ENCODE data around the gene C14orf119.

Gene C14orf119

GRCh38 chr14:23055621-23056144 is 39.6 kb upstream of the C14orf119 start:
- peaks cover 3% of the 10 kb centered on the region for H3K27me3 ChIP-seq (ENCODE audit: control insufficient read depth, insufficient read depth, low read length)
- H3K9me3 ChIP-seq (ENCODE audit: control insufficient read depth, insufficient read depth, low read length), result no peaks in the 10 kb centered on the region
- H3K36me3 ChIP-seq (ENCODE audit: control insufficient read depth, insufficient read depth, low read length), result peaks cover 21% of the 10 kb centered on the region
- H3K4me3 ChIP-seq (ENCODE audit: low read depth, low read length), result peak overlapping the region; percentile 81
- no peak overlapping the region for H3K9ac ChIP-seq (ENCODE audit: low read depth, low read length)
- H3K4me1 ChIP-seq (ENCODE audit: control insufficient read depth, insufficient read depth, low read length), result peaks cover 7% of the 10 kb centered on the region

- peaks cover 7% of the 10 kb centered on the region for H3K4me1 ChIP-seq (ENCODE audit: control insufficient read depth, insufficient read depth, low read length)
- peak overlapping the region; percentile 81 for H3K4me3 ChIP-seq (ENCODE audit: low read depth, low read length)
- peaks cover 26% of the 10 kb centered on the region for H3K36me3 ChIP-seq (ENCODE audit: control insufficient read depth, insufficient read depth, low read length)
These were observed 39.0 kb upstream of the C14orf119 start for GRCh38 chr14:23056145-23056955.

GRCh38 chr14:23056956-23057756 is 38.1 kb upstream of the C14orf119 start, which contains the start of gene CDH24:
Gene CDH24 (minus strand): TSS chr14:23057520. CDS start chr14:23055733, 1,787 bp downstream.
- peak within 1 kb of the TSS; percentile 83 for H3K9ac ChIP-seq (ENCODE audit: low read depth, low read length)
- no peaks in the 10 kb centered on the region for H3K9me3 ChIP-seq (ENCODE audit: control insufficient read depth, insufficient read depth, low read length)
- peaks cover 29% of the 10 kb centered on the region for H3K36me3 ChIP-seq (ENCODE audit: control insufficient read depth, insufficient read depth, low read length)
- peak within 1 kb of the TSS; percentile 81 for H3K4me3 ChIP-seq (ENCODE audit: low read depth, low read length)
- peaks cover 7% of the 10 kb centered on the region for H3K4me1 ChIP-seq (ENCODE audit: control insufficient read depth, insufficient read depth, low read length)
- peaks cover 3% of the 10 kb centered on the region for H3K27me3 ChIP-seq (ENCODE audit: control insufficient read depth, insufficient read depth, low read length)

More at GRCh38 chr14:23056145-23056955, 39.0 kb upstream of the C14orf119 start:
- H3K9ac ChIP-seq (ENCODE audit: low read depth, low read length), result no peak overlapping the region
- peaks cover 3% of the 10 kb centered on the region for H3K27me3 ChIP-seq (ENCODE audit: control insufficient read depth, insufficient read depth, low read length)
- no peaks in the 10 kb centered on the region for H3K9me3 ChIP-seq (ENCODE audit: control insufficient read depth, insufficient read depth, low read length)

- Histone ChIP-seq H3K9me3 (ENCODE audit: control insufficient read depth, insufficient read depth, low read length) (no peaks in the 10 kb centered on the region), H3K27me3 (ENCODE audit: control insufficient read depth, insufficient read depth, low read length) (peaks cover 3% of the 10 kb centered on the region), H3K4me3 (ENCODE audit: low read depth, low read length) (peak overlapping the region; percentile 81), H3K9ac (ENCODE audit: low read depth, low read length) (peak overlapping the region; percentile 16), H3K36me3 (ENCODE audit: control insufficient read depth, insufficient read depth, low read length) (peaks cover 38% of the 10 kb centered on the region), H3K4me1 (ENCODE audit: control insufficient read depth, insufficient read depth, low read length) (peaks cover 7% of the 10 kb centered on the region)
These were observed 37.3 kb upstream of the C14orf119 start for GRCh38 chr14:23057757-23058653.

DNA sequence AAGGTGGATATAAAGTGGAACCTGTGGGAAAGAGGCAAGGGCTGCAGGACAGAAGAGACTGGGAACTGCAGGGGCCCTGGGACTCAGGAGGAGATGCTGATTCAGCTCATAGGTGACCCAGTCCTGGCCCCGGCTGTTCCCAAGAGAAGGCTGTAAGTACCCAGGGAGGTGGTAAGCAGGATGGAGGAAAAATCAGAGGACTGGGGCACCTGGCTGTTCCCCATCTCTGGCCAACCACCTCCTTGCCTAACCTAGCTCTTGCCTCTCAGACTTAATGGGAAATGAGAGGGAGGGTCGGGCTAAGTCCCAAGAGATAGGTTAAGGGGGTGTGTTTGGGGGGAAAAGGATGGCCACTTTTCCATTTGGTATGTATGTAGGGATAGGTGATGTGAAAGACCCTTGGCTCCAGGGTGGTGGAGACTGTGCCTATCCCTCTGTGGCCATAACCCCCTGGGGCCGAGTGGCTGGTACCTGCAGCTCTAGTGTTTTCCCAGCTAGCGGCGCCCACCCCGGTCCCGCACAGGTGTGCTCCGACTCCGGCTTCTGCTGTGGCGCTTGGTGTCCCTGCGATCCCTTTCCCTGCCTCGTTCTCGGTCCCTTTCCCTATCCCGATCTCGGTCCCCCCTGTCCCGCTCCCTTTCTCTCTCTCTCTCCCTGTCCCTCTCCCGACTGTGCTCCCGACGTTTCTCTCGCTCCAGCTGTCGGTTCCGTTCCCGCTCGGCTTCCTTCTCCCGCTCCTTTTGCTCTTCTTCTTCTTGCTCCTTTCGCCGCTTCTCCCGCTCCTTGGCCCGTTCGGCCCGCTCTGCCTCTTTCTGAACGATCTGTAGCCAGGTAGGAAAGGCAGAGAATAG is 36.4 kb upstream of the C14orf119 start:
- H3K9ac ChIP-seq (ENCODE audit: low read depth, low read length), result no peak overlapping the region
- peaks cover 7% of the 10 kb centered on the region for H3K4me1 ChIP-seq (ENCODE audit: control insufficient read depth, insufficient read depth, low read length)
- H3K9me3 ChIP-seq (ENCODE audit: control insufficient read depth, insufficient read depth, low read length), result no peaks in the 10 kb centered on the region
- no peak overlapping the region for H3K4me3 ChIP-seq (ENCODE audit: low read depth, low read length)
- peaks cover 3% of the 10 kb centered on the region for H3K27me3 ChIP-seq (ENCODE audit: control insufficient read depth, insufficient read depth, low read length)
- peaks cover 46% of the 10 kb centered on the region for H3K36me3 ChIP-seq (ENCODE audit: control insufficient read depth, insufficient read depth, low read length)

DNA sequence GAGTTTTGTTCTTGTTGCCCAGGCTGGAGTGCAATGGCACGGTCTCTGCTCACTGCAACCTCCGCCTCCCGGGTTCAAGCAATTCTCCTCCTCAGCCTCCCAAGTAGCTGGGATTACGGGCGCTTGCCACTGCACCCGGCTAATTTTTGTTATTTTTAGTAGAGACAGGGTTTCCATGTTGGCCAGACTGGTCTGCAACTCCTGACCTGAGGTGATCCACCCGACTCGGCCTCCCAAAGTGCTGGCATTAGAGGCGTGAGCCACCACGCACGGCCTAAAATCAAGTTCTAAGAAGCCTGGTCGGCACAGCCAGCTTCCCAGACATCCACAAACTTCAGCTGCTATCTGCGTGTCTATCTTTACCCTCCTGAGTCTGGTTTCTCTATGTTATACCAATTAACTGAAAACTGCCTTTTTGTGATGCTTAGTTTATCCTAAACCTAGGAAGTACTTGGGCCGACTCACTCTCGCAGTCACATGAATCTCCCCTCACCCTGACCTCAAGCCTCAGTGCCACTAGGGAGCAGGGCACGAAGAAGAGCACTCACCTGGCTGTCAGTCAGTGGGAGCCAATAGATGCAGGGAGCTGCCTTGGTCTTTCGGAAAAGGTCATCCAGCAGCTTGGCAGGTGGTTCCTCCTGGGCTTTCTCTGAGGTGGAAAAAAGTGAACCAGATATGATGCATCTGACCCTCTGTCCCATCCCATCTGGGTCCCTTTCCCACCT is 34.6 kb upstream of the C14orf119 start:
- H3K9me3 ChIP-seq (ENCODE audit: control insufficient read depth, insufficient read depth, low read length), result no peaks in the 10 kb centered on the region
- H3K9ac ChIP-seq (ENCODE audit: low read depth, low read length), result no peak overlapping the region
- peaks cover 58% of the 10 kb centered on the region for H3K36me3 ChIP-seq (ENCODE audit: control insufficient read depth, insufficient read depth, low read length)
- H3K4me1 ChIP-seq (ENCODE audit: control insufficient read depth, insufficient read depth, low read length), result peaks cover 6% of the 10 kb centered on the region
- H3K27me3 ChIP-seq (ENCODE audit: control insufficient read depth, insufficient read depth, low read length), result peaks cover 3% of the 10 kb centered on the region
- H3K4me3 ChIP-seq (ENCODE audit: low read depth, low read length), result no peak overlapping the region

GRCh38 chr14:23062002-23062401 is 33.3 kb upstream of the C14orf119 start:
- Histone ChIP-seq H3K4me1 (ENCODE audit: control insufficient read depth, insufficient read depth, low read length) (peaks cover 3% of the 10 kb centered on the region), H3K9ac (ENCODE audit: low read depth, low read length) (no peak overlapping the region), H3K36me3 (ENCODE audit: control insufficient read depth, insufficient read depth, low read length) (peaks cover 69% of the 10 kb centered on the region)

GRCh38 chr14:23063601-23064000 is 31.7 kb upstream of the C14orf119 start:
- Histone ChIP-seq H3K27me3 (ENCODE audit: control insufficient read depth, insufficient read depth, low read length) (no peaks in the 10 kb centered on the region), H3K9me3 (ENCODE audit: control insufficient read depth, insufficient read depth, low read length) (no peaks in the 10 kb centered on the region), H3K36me3 (ENCODE audit: control insufficient read depth, insufficient read depth, low read length) (peaks cover 83% of the 10 kb centered on the region), H3K4me3 (ENCODE audit: low read depth, low read length) (no peak overlapping the region), H3K9ac (ENCODE audit: low read depth, low read length) (no peak overlapping the region), H3K4me1 (ENCODE audit: control insufficient read depth, insufficient read depth, low read length) (no peaks in the 10 kb centered on the region)

More at GRCh38 chr14:23062002-23062401, 33.3 kb upstream of the C14orf119 start:
- no peak overlapping the region for H3K4me3 ChIP-seq (ENCODE audit: low read depth, low read length)
- H3K27me3 ChIP-seq (ENCODE audit: control insufficient read depth, insufficient read depth, low read length), result peaks cover under 1% of the 10 kb centered on the region
- H3K9me3 ChIP-seq (ENCODE audit: control insufficient read depth, insufficient read depth, low read length), result no peaks in the 10 kb centered on the region

DNA sequence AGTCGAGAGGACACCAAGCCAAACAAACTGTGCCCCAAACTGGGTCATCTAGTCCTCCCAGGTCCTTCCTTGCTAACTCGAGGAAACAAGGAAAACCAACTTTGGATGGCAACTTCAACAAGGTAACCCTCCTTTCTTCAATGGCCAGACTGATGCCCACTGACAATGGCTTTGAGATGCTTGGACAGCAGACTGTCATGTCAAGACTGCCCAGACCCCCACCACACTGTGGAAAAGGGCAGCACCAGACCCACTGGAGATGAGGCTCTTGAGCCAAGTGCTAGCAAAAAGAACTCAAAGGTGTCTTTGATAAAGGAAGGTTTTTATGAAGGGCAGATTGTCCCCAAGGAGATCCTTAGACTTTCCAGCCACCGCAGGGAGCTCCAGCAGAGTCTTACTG is 28.9 kb upstream of the C14orf119 start:
- Histone ChIP-seq H3K27me3 (ENCODE audit: control insufficient read depth, insufficient read depth, low read length) (no peaks in the 10 kb centered on the region), H3K4me3 (ENCODE audit: low read depth, low read length) (no peak overlapping the region), H3K9ac (ENCODE audit: low read depth, low read length) (no peak overlapping the region), H3K36me3 (ENCODE audit: control insufficient read depth, insufficient read depth, low read length) (peaks cover 63% of the 10 kb centered on the region), H3K9me3 (ENCODE audit: control insufficient read depth, insufficient read depth, low read length) (no peaks in the 10 kb centered on the region), H3K4me1 (ENCODE audit: control insufficient read depth, insufficient read depth, low read length) (peaks cover 4% of the 10 kb centered on the region)
